ENCODE results near the gene GPR61.

GPR61 gene

DNA sequence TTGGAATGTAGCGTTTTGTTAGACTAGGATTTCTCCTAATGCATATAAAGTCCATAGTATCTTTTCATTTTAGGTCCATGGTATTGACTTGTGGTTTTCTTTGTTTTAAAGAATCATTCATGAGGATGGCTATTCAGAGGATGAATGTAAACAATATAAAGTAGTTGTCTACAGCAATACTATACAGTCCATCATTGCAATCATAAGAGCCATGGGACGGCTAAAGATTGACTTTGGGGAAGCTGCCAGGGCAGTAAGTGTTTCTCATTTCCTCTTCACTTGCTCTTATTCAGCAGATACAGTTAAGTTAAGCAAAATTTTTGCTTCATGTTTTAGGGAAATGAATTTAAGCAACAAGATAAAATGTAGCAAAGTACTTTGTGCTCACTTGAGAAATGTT, 34.1 kb downstream of the GPR61 start:
- DNase-seq: no peak

DNA sequence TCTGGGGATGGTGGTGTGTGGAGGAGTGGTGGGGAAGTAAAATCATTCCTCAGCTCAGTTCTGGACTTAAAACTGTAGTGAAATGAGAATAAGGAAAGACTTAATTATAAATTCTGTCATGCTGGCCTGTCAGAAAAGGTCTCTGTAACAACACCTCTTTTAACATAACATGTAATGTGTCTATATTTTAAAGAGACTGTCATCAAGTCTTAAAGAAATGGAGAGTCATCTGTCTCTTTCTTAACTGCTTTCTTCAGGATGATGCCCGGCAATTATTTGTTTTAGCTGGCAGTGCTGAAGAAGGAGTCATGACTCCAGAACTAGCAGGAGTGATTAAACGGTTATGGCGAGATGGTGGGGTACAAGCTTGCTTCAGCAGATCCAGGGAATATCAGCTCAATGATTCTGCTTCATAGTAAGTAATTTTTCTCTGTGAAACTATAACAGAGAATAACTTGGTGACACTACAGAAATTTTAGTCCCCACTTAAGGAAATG, 39.3 kb downstream of the GPR61 start:
- DNase-seq: no peak

GRCh38 chr1:109579491-109579890, 39.8 kb downstream of the GPR61 start:
- DNase-seq: no peak

- DNase-seq: no peak
Measured at GRCh38 chr1:109582021-109582420, 42.3 kb downstream of the GPR61 start.

GRCh38 chr1:109584766-109585165, 45.1 kb downstream of the GPR61 start:
- no peak for DNase-seq

- DNase-seq: no peak
Measured at GRCh38 chr1:109586055-109586454, 46.4 kb downstream of the GPR61 start.

GRCh38 chr1:109589177-109589576, 49.5 kb downstream of the GPR61 start:
- DNase-seq: no peak

DNA sequence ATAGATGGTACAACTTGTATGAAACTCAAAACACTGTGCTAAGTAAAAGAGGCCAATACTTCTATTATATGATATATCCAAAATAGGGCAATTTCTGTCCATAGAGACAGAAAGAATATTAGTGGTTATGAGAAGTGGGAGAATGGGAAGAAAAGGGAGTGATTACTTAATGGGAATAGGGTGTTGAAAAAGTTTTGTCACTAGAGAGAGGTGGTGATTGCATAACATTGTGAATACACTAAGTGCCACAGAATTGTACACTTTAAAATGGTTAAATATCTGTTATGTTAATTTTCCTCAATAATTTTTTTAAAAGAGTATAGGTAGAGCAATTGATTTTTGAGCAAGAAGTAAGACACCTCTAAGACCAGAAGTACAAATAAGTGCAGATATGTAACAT, 50.0 kb downstream of the GPR61 start:
- no peak for DNase-seq

DNA sequence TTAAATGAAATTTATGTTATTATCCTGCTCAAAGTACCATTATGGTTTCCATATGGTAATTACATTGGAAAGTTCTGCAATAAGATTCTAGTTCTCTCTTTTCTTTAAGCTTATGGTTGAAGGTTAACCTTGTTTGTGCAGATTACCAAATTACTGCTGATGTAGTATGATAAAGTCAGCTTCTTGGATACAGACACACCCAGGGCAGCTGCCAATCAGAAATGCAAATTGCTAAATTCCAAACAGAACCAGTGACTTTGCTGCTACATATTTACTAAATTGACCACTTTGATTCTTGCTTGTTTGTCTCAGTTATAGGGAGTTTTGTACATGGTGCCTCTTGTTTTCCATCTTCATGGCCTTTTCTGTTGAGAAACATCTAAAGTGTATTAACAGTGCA, 53.2 kb downstream of the GPR61 start:
- no peak for DNase-seq

GRCh38 chr1:109595531-109595930, 55.9 kb downstream of the GPR61 start:
- no peak for DNase-seq

Measured in SW 1271 (cell line).